ENCODE measurements around the gene SLC38A6.

Gene SLC38A6

GRCh38 chr14:61101803-61102548 lies 120.9 kb downstream of the SLC38A6 start:
- no peak for DNase-seq (ENCODE audit: low read depth in 1 of 2, low spot score in 1 of 2)

Measured in activated T-helper 1 cell treated with anti-CD3 and anti-CD28 coated beads, Interleukin-2, amount 50 U/mL, for 16 hours (primary cell).